Mesenteric fat pad (tissue), 1 donor: ENCODE results near the gene MECP2. TPM values are rescaled to one million over a fixed set of nuclear protein-coding genes. Genes with fewer than 3 reads are reported as not detected.

Source experiments
- microRNA-seq: library from miRNA; unstranded; fragments of <30 nt; microRNA quantifications from one replicate; pipeline ENCODE4 v1.2.0, GENCODE V29; 2020; ENCODE audit warnings: borderline number of aligned reads
- total RNA-seq: library from RNA; stranded (reverse); fragmentation: NEBNext Ultra II Directional; extraction: Animal tissue kit (Norgen Biotek cat#: 25700); gene quantifications from one replicate; pipeline ENCODE4 v1.2.1, GENCODE V29; 2021
- donor health status: DM: yes; HTN: yes; CAD: no.

Gene MECP2
- total RNA-seq, 1 donor from 2014 or later, result 65.5 TPM

Small RNA genes lying within 50 kb of the gene (microRNA-seq; reads per million reads assigned to microRNA genes)
- not detected for gene MIR3202-1
- gene MIR3202-2, result not detected
- gene MIR718, result not detected

Other genes with a start within 250 kb of the MECP2 start
- 2.4 TPM for gene L1CAM, start 211.5 kb downstream of the MECP2 start, total RNA-seq
- gene AVPR2, start 193.0 kb downstream of the MECP2 start, total RNA-seq, result 7.2 TPM
- 43.0 TPM for gene ARHGAP4, start 171.5 kb downstream of the MECP2 start, total RNA-seq
- gene NAA10, start 162.7 kb downstream of the MECP2 start, total RNA-seq, result 118 TPM
- gene RENBP, start 153.1 kb downstream of the MECP2 start, total RNA-seq, result 34.5 TPM
- gene HCFC1, start 125.9 kb downstream of the MECP2 start, total RNA-seq, result 45.3 TPM
- gene TMEM187, start 125.0 kb downstream of the MECP2 start, total RNA-seq, result 8.7 TPM
- 167 TPM for gene IRAK1, start 77.8 kb downstream of the MECP2 start, total RNA-seq
- not detected for gene OPN1LW, start 46.5 kb upstream of the MECP2 start, total RNA-seq
- not detected for gene OPN1MW, start 84.9 kb upstream of the MECP2 start, total RNA-seq
- not detected for gene OPN1MW2, start 122.0 kb upstream of the MECP2 start, total RNA-seq
- not detected for gene OPN1MW3, start 159.9 kb upstream of the MECP2 start, total RNA-seq
- gene TEX28, start 197.4 kb upstream of the MECP2 start, total RNA-seq, result not detected
- 0.80 TPM for gene TKTL1, start 198.1 kb upstream of the MECP2 start, total RNA-seq